ENCODE measurements around the gene LAMB4. TPM values are rescaled to one million over a fixed set of nuclear protein-coding genes. Genes with fewer than 3 reads are reported as not detected.

The LAMB4 gene
- total and polyA plus RNA-seq, 2 of the 4 experiments (the other 2 are of a cell fraction) = 0.12 to 0.18 TPM

DNA sequence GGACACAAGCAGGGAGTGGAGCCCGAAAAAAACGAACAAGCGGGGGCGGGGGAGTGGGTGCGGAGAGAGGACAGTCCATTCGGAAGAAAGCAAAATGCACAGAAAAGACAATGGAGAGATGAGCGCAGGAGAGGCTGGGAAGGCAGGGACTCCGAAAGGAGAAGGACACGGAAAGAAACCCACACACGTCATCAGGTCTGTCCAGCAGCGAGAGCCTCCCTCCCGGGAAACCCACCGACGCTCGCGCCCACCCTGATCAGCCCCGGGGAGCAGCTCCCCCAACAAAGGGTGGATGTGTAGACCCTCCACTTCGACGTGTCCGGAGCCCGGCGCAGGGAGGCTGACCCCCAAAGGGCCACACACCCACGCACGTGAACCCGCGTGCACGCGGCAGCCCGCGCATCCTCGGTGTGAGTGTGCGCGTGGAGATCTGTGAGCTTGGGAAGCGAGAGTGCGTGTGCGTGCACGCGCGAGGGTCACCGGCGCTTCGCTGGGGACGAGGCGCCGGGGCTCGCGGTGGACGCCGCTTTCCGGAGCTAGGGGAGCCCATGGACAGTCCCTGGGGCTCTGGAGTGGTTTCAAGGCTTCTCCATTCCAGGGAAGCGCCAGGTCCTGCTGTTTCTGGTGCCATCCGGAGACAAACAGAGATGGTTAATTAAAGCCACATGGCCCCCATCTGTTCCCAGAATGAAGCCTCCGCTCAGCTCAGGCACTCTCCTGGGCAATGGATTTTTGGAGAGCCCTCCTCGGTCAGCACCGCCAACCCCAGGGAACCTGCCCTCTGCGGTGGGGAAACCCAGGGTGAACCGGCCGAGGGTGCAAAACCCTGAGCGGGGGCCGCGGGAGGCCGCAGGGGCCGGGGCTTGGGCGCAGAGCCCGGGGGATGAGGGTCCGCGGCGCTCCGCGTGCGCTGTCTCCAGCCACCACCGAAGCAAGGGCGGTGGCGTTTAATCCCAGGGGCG, 128.1 kb downstream of the LAMB4 start (continued):
- TF ChIP-seq SMC3 (IDR thresholded peaks at IDR 0.05; ENCODE audit: low read depth, low read length) (no peak), CHD1 (IDR thresholded peaks at IDR 0.05; ENCODE audit: low read depth, low read length) (no peak), RFX5 (IDR thresholded peaks at IDR 0.05; ENCODE audit: low read depth, low read length) (no peak), POLR2A (IDR thresholded peaks at IDR 0.05; ENCODE audit: low read depth, low read length) (no peak)
